Neural progenitor cell (in vitro differentiated cells): Measurements from ENCODE around the gene YEATS2.

Source experiments
- EZH2phosphoT487 ChIP-seq: fragments of 200-600 bp; sonication (generic); IDR thresholded peaks from 2 replicates; pipeline ENCODE4 v1.6.1; 2017; ENCODE audit warnings: antibody characterized with exemption
- TF ChIP-seq, protein P1 (sequence below): fragments of 200-600 bp; sonication (generic); IDR thresholded peaks from 2 replicates; pipeline ENCODE4 v1.5.1; 2017; ENCODE audit warnings: antibody characterized with exemption, mild to moderate bottlenecking

GRCh38 chr3:183699238-183699947 lies 1.8 kb downstream of the YEATS2 start:
- TF ChIP-seq, protein P1, sequence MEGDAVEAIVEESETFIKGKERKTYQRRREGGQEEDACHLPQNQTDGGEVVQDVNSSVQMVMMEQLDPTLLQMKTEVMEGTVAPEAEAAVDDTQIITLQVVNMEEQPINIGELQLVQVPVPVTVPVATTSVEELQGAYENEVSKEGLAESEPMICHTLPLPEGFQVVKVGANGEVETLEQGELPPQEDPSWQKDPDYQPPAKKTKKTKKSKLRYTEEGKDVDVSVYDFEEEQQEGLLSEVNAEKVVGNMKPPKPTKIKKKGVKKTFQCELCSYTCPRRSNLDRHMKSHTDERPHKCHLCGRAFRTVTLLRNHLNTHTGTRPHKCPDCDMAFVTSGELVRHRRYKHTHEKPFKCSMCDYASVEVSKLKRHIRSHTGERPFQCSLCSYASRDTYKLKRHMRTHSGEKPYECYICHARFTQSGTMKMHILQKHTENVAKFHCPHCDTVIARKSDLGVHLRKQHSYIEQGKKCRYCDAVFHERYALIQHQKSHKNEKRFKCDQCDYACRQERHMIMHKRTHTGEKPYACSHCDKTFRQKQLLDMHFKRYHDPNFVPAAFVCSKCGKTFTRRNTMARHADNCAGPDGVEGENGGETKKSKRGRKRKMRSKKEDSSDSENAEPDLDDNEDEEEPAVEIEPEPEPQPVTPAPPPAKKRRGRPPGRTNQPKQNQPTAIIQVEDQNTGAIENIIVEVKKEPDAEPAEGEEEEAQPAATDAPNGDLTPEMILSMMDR = no peak
- no peak for TF ChIP-seq EZH2phosphoT487
